Fibroblast of mammary gland (primary cell): ENCODE results near the gene CTXN3.

ENCODE experiments used
- DNase-seq: peaks from one replicate; pipeline ENCODE4 v3.0.0-alpha.2; 2010; ENCODE audit warnings: low read depth
- H3K4me3 ChIP-seq: 2 replicates; pipeline ENCODE4 v1.5.1; 2011; ENCODE audit warnings: low read depth, mild to moderate bottlenecking, low read length, moderate library complexity; ENCODE audit not compliant: control insufficient read depth
- CTCF ChIP-seq: conservative IDR thresholded peaks from 2 replicates; pipeline ENCODE4 v1.5.1; 2011; ENCODE audit warnings: low read depth, low read length, inconsistent platforms; ENCODE audit not compliant: control insufficient read depth, insufficient read depth

CTXN3 gene

GRCh38 chr5:127619908-127620479 is 28.9 kb upstream of the CTXN3 start:
- no peak overlapping the region for H3K4me3 ChIP-seq
- TF ChIP-seq CTCF: no peak
- DNase-seq: no peak

- no peak for TF ChIP-seq CTCF
- DNase-seq: no peak
- H3K4me3 ChIP-seq: no peak overlapping the region
Observed at GRCh38 chr5:127621601-127622325, 27.1 kb upstream of the CTXN3 start.

GRCh38 chr5:127634007-127634406 is 14.9 kb upstream of the CTXN3 start:
- H3K4me3 ChIP-seq: no peak overlapping the region
- no peak for TF ChIP-seq CTCF

GRCh38 chr5:127639828-127640227 is 9.1 kb upstream of the CTXN3 start:
- no peak for DNase-seq
- TF ChIP-seq CTCF: no peak
- H3K4me3 ChIP-seq: no peak overlapping the region

More at GRCh38 chr5:127634007-127634406, 14.9 kb upstream of the CTXN3 start:
- peak; percentile 4 for DNase-seq

GRCh38 chr5:127642949-127643348 is 5.9 kb upstream of the CTXN3 start:
- no peak for DNase-seq
- no peak overlapping the region for H3K4me3 ChIP-seq
- TF ChIP-seq CTCF: no peak

- H3K4me3 ChIP-seq: no peak overlapping the region
- DNase-seq: no peak
- no peak for TF ChIP-seq CTCF
Observed at GRCh38 chr5:127643607-127644006, 5.3 kb upstream of the CTXN3 start.
